GM23338 (cell line): Measurements from ENCODE around the gene C2orf78. TPM values are rescaled to one million over a fixed set of nuclear protein-coding genes. Genes with fewer than 3 reads are reported as not detected.

Experiments used
- ATAC-seq: fragments of 200-7000 bp; cut with Tn5 transposase; 3 replicates; pipeline ENCODE4 v1.9.1; 2020
- DNase-seq: peaks from one replicate; pipeline ENCODE4 v3.0.0-alpha.2; 2015; ENCODE audit warnings: low spot score
- H2AFZ ChIP-seq: fragments of 200-600 bp; sonication (generic); 2 replicates; pipeline ENCODE4 v1.8.0; 2016; ENCODE audit warnings: antibody characterized with exemption, mild to moderate bottlenecking, moderate library complexity
- H3F3A ChIP-seq: fragments of 200-600 bp; sonication (generic); replicated peaks from 2 replicates; pipeline ENCODE4 v1.8.0; 2017; ENCODE audit warnings: antibody characterized with exemption, mixed run types, low read depth
- H3K27ac ChIP-seq: fragments of 200-600 bp; sonication (generic); 2 replicates; pipeline ENCODE4 v1.6.1; 2016; ENCODE audit warnings: low read depth
- H3K27me3 ChIP-seq: fragments of 200-600 bp; sonication (generic); 2 replicates; pipeline ENCODE4 v1.8.0; 2016; ENCODE audit warnings: mild to moderate bottlenecking, mixed run types, moderate library complexity; ENCODE audit not compliant: insufficient read depth
- H3K36me3 ChIP-seq: fragments of 200-600 bp; sonication (generic); 2 replicates; pipeline ENCODE4 v1.8.0; 2016; ENCODE audit warnings: mild to moderate bottlenecking; ENCODE audit not compliant: insufficient read depth
- H3K4me1 ChIP-seq: fragments of 200-600 bp; sonication (generic); 2 replicates; pipeline ENCODE4 v1.8.0; 2016; ENCODE audit warnings: mild to moderate bottlenecking, moderate library complexity; ENCODE audit not compliant: insufficient read depth
- H3K4me2 ChIP-seq: fragments of 200-600 bp; sonication (generic); 2 replicates; pipeline ENCODE4 v1.7.1; 2017; ENCODE audit warnings: mixed run types
- H3K4me3 ChIP-seq: fragments of 200-600 bp; sonication (generic); 2 replicates; pipeline ENCODE4 v1.6.1; 2016; ENCODE audit warnings: mixed run types
- H3K79me2 ChIP-seq: fragments of 200-600 bp; sonication (generic); replicated peaks from 2 replicates; pipeline ENCODE4 v1.8.0; 2017; ENCODE audit warnings: mild to moderate bottlenecking; ENCODE audit not compliant: insufficient read depth
- H3K9me2 ChIP-seq: fragments of 200-600 bp; sonication (generic); 2 replicates; pipeline ENCODE4 v1.8.0; 2017; ENCODE audit not compliant: insufficient read depth
- H4K20me1 ChIP-seq: fragments of 200-600 bp; sonication (generic); replicated peaks from 2 replicates; pipeline ENCODE4 v1.8.0; 2017; ENCODE audit warnings: mild to moderate bottlenecking; ENCODE audit not compliant: insufficient read depth
- H3K27ac Mint-ChIP-seq: 2 replicates; pipeline ENCODE4 v1.8.0; 2020; ENCODE audit warnings: inconsistent platforms, mild to moderate bottlenecking, moderate library complexity, mixed read lengths
- H3K27me3 Mint-ChIP-seq: 3 replicates; pipeline ENCODE4 v1.8.0; 2022; ENCODE audit warnings: low read depth, mild to moderate bottlenecking, moderate library complexity, mixed read lengths, inconsistent platforms; ENCODE audit not compliant: insufficient read depth, poor library complexity
- H3K36me3 Mint-ChIP-seq: 3 replicates; pipeline ENCODE4 v1.8.0; 2021; ENCODE audit warnings: low read depth, mild to moderate bottlenecking, inconsistent platforms, moderate library complexity, mixed read lengths
- H3K4me1 Mint-ChIP-seq: 3 replicates; pipeline ENCODE4 v1.8.0; 2020; ENCODE audit warnings: mild to moderate bottlenecking, inconsistent platforms, mixed read lengths
- H3K4me3 Mint-ChIP-seq: 3 replicates; pipeline ENCODE4 v1.8.0; 2021; ENCODE audit warnings: moderate library complexity, mild to moderate bottlenecking, inconsistent platforms, mixed read lengths
- H3K9me3 Mint-ChIP-seq: 3 replicates; pipeline ENCODE4 v1.8.0; 2020; ENCODE audit warnings: moderate library complexity, mild to moderate bottlenecking, inconsistent platforms, mixed read lengths
- CREB1 ChIP-seq: fragments of 250-450 bp; sonication (Bioruptor Pico); IDR thresholded peaks from 2 replicates; pipeline ENCODE4 v1.5.0; 2020; ENCODE audit warnings: low read depth, mild to moderate bottlenecking, moderate library complexity
- EZH2 ChIP-seq: fragments of 200-600 bp; sonication (generic); IDR thresholded peaks from one replicate; pipeline ENCODE4 v1.8.0; 2017; ENCODE audit warnings: antibody characterized with exemption, mild to moderate bottlenecking, low read depth; ENCODE audit not compliant: unreplicated experiment
- EZH2phosphoT487 ChIP-seq: fragments of 200-600 bp; sonication (generic); IDR thresholded peaks from one replicate; pipeline ENCODE4 v1.8.1; 2018; ENCODE audit warnings: antibody characterized with exemption; ENCODE audit not compliant: unreplicated experiment
- JUNB ChIP-seq: IDR thresholded peaks from one replicate; pipeline ENCODE4 v1.6.1; 2016; ENCODE audit warnings: antibody characterized with exemption; ENCODE audit not compliant: unreplicated experiment
- NANOG ChIP-seq: IDR thresholded peaks from 2 replicates; pipeline ENCODE4 v1.6.1; 2016; ENCODE audit warnings: antibody characterized with exemption, borderline replicate concordance
- STAT1 ChIP-seq: IDR thresholded peaks from one replicate; pipeline ENCODE4 v1.6.1; 2016; ENCODE audit warnings: antibody characterized with exemption; ENCODE audit not compliant: unreplicated experiment
- ZNF331 ChIP-seq: fragments of 250-450 bp; sonication (Bioruptor Pico); IDR thresholded peaks from 2 replicates; pipeline ENCODE4 v1.5.0; 2020; ENCODE audit warnings: low read depth, mild to moderate bottlenecking, moderate library complexity
- polyA plus RNA-seq: library from polyadenylated mRNA; unstranded; fragments of >200 nt; fragmentation: Nextera tagmentation; extraction: Ambion mirVana; gene quantifications from 2 replicates; pipeline ENCODE4 v1.2.1, GENCODE V29; 2016
- total RNA-seq: library from RNA; depleted of rRNA; stranded (reverse); fragments of >200 nt; shearing (Covaris generic); gene quantifications from 2 replicates; pipeline ENCODE4 v1.2.3, GENCODE V29; 2014
- TF ChIP-seq, protein P1 (sequence below): IDR thresholded peaks from one replicate; pipeline ENCODE4 v1.6.1; 2018; ENCODE audit warnings: antibody characterized with exemption; ENCODE audit not compliant: unreplicated experiment
- TF ChIP-seq, protein P2 (sequence below), 2 experiments: fragments of 200-600 bp in 1 of 2; sonication (generic) in 1 of 2; conservative IDR thresholded peaks; 2 replicates each; pipeline versions ENCODE4 v1.5.1 to v1.6.1; 2016 to 2017; ENCODE audit warnings: antibody characterized with exemption in 2 of 2, low read depth in 2 of 2, mild to moderate bottlenecking in 2 of 2, moderate library complexity in 1 of 2
- TF ChIP-seq, protein P3 (sequence below): fragments of 250-450 bp; sonication (Bioruptor Pico); IDR thresholded peaks from 2 replicates; pipeline ENCODE4 v1.5.0; 2020; ENCODE audit warnings: mild to moderate bottlenecking, moderate library complexity

C2orf78 gene
- total and polyA plus RNA-seq, 2 experiments from 2014 or later: 0.14 to 0.18 TPM

DNA sequence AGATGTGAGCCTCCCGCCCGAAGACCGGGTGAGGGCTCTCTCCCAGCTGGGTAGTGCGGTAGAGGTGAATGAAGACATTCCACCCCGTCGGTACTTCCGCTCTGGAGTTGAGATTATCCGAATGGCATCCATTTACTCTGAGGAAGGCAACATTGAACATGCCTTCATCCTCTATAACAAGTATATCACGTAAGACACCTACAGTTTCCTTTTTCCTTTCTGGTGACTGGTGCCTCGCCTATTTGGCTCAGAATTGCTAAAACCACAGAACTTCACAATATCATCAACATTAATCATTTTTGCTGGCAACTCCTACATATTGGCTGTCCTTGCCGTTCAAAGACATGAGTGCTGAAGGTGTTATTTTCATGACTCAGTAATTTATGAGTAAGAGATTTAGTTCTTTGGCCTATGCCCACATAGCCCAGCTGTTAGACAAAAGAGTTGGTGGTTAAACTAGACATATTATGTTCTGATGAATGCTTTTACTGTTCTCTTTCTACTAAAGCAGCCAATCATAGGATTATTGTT is 47.0 kb downstream of the C2orf78 start:
- H3K4me3 Mint-ChIP-seq: peak overlapping the region; percentile 86; the same call in 2 of the 3 replicates

More for the DNA sequence above, 47.0 kb downstream of the C2orf78 start:
- DNase-seq (no peak), ATAC-seq (no peak)
- H3K9me2 ChIP-seq: no peaks in the 10 kb centered on the region
- Mint-ChIP-seq H3K27me3 (peaks cover 6% of the 10 kb centered on the region), H3K36me3 (peaks cover 38% of the 10 kb centered on the region), H3K4me1 (peaks cover 28% of the 10 kb centered on the region), H3K27ac (no peak overlapping the region), H3K9me3 (no peaks in the 10 kb centered on the region)
- TF ChIP-seq JUNB (no peak), NANOG (no peak), CREB1 (no peak), STAT1 (no peak), EZH2phosphoT487 (no peak), ZNF331 (CRISPR knock-in tag) (no peak), EZH2 (no peak)
- TF ChIP-seq, protein P1, sequence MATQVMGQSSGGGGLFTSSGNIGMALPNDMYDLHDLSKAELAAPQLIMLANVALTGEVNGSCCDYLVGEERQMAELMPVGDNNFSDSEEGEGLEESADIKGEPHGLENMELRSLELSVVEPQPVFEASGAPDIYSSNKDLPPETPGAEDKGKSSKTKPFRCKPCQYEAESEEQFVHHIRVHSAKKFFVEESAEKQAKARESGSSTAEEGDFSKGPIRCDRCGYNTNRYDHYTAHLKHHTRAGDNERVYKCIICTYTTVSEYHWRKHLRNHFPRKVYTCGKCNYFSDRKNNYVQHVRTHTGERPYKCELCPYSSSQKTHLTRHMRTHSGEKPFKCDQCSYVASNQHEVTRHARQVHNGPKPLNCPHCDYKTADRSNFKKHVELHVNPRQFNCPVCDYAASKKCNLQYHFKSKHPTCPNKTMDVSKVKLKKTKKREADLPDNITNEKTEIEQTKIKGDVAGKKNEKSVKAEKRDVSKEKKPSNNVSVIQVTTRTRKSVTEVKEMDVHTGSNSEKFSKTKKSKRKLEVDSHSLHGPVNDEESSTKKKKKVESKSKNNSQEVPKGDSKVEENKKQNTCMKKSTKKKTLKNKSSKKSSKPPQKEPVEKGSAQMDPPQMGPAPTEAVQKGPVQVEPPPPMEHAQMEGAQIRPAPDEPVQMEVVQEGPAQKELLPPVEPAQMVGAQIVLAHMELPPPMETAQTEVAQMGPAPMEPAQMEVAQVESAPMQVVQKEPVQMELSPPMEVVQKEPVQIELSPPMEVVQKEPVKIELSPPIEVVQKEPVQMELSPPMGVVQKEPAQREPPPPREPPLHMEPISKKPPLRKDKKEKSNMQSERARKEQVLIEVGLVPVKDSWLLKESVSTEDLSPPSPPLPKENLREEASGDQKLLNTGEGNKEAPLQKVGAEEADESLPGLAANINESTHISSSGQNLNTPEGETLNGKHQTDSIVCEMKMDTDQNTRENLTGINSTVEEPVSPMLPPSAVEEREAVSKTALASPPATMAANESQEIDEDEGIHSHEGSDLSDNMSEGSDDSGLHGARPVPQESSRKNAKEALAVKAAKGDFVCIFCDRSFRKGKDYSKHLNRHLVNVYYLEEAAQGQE: no peak
- TF ChIP-seq, protein P2, sequence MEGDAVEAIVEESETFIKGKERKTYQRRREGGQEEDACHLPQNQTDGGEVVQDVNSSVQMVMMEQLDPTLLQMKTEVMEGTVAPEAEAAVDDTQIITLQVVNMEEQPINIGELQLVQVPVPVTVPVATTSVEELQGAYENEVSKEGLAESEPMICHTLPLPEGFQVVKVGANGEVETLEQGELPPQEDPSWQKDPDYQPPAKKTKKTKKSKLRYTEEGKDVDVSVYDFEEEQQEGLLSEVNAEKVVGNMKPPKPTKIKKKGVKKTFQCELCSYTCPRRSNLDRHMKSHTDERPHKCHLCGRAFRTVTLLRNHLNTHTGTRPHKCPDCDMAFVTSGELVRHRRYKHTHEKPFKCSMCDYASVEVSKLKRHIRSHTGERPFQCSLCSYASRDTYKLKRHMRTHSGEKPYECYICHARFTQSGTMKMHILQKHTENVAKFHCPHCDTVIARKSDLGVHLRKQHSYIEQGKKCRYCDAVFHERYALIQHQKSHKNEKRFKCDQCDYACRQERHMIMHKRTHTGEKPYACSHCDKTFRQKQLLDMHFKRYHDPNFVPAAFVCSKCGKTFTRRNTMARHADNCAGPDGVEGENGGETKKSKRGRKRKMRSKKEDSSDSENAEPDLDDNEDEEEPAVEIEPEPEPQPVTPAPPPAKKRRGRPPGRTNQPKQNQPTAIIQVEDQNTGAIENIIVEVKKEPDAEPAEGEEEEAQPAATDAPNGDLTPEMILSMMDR (conservative IDR thresholded peaks at IDR 0.05; ENCODE audit: low read depth in 2 of 2): no peak
- TF ChIP-seq, protein P3, sequence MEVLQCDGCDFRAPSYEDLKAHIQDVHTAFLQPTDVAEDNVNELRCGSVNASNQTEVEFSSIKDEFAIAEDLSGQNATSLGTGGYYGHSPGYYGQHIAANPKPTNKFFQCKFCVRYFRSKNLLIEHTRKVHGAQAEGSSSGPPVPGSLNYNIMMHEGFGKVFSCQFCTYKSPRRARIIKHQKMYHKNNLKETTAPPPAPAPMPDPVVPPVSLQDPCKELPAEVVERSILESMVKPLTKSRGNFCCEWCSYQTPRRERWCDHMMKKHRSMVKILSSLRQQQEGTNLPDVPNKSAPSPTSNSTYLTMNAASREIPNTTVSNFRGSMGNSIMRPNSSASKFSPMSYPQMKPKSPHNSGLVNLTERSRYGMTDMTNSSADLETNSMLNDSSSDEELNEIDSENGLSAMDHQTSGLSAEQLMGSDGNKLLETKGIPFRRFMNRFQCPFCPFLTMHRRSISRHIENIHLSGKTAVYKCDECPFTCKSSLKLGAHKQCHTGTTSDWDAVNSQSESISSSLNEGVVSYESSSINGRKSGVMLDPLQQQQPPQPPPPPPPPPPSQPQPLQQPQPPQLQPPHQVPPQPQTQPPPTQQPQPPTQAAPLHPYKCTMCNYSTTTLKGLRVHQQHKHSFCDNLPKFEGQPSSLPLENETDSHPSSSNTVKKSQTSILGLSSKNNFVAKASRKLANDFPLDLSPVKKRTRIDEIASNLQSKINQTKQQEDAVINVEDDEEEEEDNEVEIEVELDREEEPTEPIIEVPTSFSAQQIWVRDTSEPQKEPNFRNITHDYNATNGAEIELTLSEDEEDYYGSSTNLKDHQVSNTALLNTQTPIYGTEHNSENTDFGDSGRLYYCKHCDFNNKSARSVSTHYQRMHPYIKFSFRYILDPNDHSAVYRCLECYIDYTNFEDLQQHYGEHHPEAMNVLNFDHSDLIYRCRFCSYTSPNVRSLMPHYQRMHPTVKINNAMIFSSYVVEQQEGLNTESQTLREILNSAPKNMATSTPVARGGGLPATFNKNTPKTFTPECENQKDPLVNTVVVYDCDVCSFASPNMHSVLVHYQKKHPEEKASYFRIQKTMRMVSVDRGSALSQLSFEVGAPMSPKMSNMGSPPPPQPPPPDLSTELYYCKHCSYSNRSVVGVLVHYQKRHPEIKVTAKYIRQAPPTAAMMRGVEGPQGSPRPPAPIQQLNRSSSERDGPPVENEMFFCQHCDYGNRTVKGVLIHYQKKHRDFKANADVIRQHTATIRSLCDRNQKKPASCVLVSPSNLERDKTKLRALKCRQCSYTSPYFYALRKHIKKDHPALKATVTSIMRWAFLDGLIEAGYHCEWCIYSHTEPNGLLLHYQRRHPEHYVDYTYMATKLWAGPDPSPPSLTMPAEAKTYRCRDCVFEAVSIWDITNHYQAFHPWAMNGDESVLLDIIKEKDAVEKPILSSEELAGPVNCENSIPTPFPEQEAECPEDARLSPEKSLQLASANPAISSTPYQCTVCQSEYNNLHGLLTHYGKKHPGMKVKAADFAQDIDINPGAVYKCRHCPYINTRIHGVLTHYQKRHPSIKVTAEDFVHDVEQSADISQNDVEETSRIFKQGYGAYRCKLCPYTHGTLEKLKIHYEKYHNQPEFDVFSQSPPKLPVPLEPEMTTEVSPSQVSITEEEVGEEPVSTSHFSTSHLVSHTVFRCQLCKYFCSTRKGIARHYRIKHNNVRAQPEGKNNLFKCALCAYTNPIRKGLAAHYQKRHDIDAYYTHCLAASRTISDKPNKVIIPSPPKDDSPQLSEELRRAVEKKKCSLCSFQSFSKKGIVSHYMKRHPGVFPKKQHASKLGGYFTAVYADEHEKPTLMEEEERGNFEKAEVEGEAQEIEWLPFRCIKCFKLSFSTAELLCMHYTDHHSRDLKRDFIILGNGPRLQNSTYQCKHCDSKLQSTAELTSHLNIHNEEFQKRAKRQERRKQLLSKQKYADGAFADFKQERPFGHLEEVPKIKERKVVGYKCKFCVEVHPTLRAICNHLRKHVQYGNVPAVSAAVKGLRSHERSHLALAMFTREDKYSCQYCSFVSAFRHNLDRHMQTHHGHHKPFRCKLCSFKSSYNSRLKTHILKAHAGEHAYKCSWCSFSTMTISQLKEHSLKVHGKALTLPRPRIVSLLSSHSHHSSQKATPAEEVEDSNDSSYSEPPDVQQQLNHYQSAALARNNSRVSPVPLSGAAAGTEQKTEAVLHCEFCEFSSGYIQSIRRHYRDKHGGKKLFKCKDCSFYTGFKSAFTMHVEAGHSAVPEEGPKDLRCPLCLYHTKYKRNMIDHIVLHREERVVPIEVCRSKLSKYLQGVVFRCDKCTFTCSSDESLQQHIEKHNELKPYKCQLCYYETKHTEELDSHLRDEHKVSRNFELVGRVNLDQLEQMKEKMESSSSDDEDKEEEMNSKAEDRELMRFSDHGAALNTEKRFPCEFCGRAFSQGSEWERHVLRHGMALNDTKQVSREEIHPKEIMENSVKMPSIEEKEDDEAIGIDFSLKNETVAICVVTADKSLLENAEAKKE (CRISPR knock-in tag): no peak
- H3K4me3 ChIP-seq: no peak overlapping the region
- H3K27ac ChIP-seq: no peak overlapping the region
- H3K4me1 ChIP-seq: peaks cover 10% of the 10 kb centered on the region
- H3K36me3 ChIP-seq: peaks cover 16% of the 10 kb centered on the region; the same call in 1 of the 2 replicates
- no peak overlapping the region for H3K4me2 ChIP-seq
- H4K20me1 ChIP-seq: peaks cover 4% of the 10 kb centered on the region; the same call in 1 of the 2 replicates
- no peaks in the 10 kb centered on the region for H3F3A ChIP-seq
- no peak overlapping the region for H2AFZ ChIP-seq
- no peaks in the 10 kb centered on the region for H3K27me3 ChIP-seq
- H3K79me2 ChIP-seq: peaks cover 30% of the 10 kb centered on the region
